GM21390 (cell line): ENCODE data around the gene C6orf89.
"Not testable (repeated sequence)": the region's sequence is repeated elsewhere in the genome, so short reads cannot be mapped to it uniquely, and the experiment has no call there.

Experiments
- ATAC-seq: cut with Tn5 transposase; IDR thresholded peaks from one replicate; pipeline ENCODE4 v1.9.1; 2021; ENCODE audit not compliant: unreplicated experiment

The C6orf89 gene

GRCh38 chr6:36945301-36945700 is 59.5 kb downstream of the C6orf89 start:
- no peak for ATAC-seq

- no peak for ATAC-seq
Observed at GRCh38 chr6:36946526-36946925, 60.8 kb downstream of the C6orf89 start.

DNA sequence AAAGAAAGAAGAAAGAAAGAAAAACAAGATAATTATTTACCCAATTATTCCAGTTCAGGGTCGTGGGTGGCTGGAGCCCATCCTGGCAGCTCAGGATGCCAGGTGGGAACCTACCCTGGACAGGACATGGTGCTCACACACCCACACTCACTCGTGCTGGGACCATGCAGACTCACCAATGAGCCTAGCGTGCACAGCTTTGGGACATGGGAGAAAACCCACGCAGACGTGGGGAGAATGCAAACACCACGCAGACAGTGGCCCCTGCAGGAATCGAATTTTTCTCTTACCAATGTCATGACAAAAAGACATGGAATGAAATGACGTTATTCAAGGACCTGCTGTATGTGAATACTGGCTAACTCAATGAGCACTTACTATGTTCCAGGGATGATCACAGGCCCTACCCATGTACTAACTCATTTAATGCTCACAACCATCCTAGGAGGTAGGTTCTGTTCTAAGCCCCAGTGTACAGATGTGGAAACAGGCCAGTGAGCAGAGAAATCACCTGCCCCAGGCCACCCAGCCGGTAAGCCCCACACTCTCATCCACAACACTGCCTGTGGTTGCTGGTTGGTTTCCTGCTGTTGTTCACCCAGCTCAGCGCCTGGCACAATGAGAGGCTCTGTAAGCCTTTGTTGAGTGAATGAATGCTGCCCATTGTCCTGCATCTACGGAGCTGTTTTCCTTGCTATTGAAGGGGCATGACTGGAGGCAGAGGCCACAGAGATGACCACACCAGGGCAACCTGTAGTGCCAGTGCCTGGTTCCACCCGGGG is 62.0 kb downstream of the C6orf89 start:
- ATAC-seq: no peak

GRCh38 chr6:36949076-36949475 is 63.3 kb downstream of the C6orf89 start:
- not testable (repeated sequence) for ATAC-seq

- no peak for ATAC-seq
Observed at GRCh38 chr6:36949636-36950035, 63.9 kb downstream of the C6orf89 start.

- no peak for ATAC-seq
Observed at GRCh38 chr6:36953931-36954261, 68.1 kb downstream of the C6orf89 start.

DNA sequence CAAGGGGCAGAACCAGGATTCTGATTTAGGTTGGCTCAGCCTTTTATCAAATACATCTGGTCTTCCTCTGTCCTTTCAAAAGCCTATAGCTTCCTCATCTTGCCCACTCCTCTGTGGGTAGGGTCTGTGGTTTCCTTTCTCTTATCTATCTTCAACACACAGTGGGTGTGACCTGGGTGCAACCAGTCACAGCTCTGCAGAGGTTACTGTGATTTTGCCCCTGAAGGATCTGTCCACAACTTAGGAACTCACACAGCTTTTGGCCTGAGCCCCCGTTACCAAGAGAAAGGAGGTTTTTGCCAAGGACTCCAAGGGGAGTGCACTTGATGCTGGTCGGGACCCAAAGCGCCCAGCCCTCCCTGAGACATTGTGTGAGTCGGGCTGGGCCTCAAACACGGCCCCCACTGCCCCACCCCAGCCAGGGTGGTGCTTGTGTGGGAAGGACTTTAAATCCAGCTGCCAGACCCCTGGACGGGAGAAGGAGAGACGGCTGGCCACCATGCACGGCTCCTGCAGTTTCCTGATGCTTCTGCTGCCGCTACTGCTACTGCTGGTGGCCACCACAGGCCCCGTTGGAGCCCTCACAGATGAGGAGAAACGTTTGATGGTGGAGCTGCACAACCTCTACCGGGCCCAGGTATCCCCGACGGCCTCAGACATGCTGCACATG is 68.6 kb downstream of the C6orf89 start, which contains the start of gene PI16:
PI16 (plus strand) TSS at position 477 of the 670 bp plus-strand sequence; CDS start at position 500, 23 bp downstream.
- ATAC-seq: no peak

GRCh38 chr6:36955136-36955535 is 69.4 kb downstream of the C6orf89 start:
- no peak for ATAC-seq

DNA sequence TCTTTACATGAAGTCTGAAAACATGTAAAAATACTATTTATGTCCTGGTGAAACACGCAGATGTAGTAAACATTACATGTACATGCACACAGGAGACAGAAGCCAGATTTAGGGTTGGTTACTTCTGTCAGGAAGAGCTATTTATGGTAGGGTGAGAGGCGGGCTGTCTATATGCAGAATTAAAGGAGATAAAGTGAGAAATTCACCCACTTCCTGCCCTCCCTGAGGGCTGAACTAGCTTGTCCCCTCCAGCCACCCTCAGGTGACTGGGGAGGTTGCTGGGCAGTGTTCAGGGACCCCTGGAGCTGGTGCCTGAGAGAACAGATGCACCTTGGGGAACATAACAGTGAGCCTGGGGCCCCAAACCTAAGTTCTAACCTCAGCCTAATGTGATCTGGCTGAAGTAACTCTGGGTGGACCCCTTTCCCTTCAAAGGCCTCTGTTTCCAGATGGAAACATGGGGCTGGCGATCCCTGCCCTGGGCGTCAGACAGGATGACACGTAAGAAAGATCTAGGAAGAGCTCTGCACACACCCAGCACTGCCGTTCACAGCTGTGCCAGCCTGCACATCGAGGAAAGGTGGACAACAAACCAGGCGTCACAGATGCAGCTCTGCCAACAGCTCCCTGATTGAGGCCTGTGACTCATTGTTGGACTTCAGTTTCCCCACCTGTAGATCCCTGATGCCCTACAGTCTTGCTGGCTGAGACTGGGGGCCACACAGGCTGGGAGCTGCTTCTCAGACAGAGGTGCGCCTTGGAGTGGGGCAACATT is 70.1 kb downstream of the C6orf89 start:
- no peak for ATAC-seq

- ATAC-seq: no peak
Observed at GRCh38 chr6:36956446-36956820, 70.7 kb downstream of the C6orf89 start.

- no peak for ATAC-seq
Observed at GRCh38 chr6:36957773-36958271, 72.1 kb downstream of the C6orf89 start.

DNA sequence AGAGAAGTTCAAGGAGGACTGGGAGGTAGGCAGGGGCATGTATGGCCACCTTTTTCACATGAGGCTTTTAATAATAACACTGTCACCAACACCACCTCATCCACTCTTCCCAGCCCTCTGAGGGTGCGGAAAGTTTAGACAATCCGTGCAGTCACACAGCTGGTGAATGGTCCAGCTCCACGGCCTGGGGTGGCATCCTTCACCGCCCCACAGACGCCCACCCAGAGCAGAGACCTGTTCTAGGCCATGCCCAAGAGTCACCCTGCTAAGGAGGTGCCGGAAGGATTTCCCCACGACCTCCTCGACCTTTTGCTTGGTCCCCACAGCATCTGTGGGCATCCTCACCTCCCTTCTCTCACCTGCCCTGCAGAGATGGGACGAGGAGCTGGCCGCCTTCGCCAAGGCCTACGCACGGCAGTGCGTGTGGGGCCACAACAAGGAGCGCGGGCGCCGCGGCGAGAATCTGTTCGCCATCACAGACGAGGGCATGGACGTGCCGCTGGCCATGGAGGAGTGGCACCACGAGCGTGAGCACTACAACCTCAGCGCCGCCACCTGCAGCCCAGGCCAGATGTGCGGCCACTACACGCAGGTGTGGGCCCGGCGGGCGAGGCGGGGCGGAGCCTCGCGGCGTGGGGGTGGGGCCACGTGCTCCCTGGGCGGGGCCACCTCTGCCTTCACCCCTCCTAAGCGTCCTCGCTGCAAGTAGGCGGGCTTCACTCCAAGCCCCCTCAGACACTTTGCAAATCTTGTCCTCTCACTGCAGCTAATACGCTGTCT is 73.2 kb downstream of the C6orf89 start:
- ATAC-seq: no peak

- ATAC-seq: no peak
Observed at GRCh38 chr6:36959555-36960250, 74.0 kb downstream of the C6orf89 start.

DNA sequence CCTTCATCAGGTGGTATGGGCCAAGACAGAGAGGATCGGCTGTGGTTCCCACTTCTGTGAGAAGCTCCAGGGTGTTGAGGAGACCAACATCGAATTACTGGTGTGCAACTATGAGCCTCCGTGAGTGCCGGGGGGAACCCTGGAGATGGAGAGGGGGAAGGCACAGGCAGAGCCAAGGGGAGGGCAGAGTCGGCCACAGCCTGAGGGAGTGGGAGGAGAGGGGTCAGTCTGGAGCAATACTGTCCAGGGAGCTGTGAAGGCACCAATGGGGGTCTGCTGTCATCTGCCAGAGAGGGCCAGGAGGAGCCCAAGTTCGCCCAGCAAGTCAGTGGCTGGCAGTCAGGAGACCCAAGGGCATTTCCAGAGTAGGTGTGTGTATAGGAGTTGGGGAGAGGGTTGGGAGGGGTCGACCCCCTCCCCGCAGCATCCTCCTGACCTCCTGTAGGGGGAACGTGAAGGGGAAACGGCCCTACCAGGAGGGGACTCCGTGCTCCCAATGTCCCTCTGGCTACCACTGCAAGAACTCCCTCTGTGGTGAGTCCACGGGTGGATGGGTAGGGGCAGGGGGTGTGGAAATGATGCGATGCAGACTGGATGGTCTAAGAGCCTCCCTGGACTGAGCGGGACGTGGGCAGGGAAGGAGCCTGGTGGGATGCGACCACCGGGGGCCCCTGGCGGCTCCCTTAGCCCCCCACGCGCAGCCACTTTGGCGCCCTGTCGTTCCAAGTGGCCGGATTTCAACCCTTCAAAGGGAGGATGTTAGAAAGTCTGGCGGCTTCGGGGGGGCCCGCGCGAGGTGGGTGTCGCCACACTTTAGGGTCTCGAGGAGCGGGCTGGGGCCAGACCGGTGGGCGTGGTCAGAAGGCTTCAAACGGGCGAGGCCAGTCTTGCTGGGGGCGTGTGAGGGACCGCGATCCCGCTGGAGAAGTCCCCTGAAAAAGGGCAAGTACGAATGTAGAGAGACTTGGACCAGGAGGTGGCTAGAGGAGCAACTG is 76.0 kb downstream of the C6orf89 start:
- ATAC-seq: no peak

DNA sequence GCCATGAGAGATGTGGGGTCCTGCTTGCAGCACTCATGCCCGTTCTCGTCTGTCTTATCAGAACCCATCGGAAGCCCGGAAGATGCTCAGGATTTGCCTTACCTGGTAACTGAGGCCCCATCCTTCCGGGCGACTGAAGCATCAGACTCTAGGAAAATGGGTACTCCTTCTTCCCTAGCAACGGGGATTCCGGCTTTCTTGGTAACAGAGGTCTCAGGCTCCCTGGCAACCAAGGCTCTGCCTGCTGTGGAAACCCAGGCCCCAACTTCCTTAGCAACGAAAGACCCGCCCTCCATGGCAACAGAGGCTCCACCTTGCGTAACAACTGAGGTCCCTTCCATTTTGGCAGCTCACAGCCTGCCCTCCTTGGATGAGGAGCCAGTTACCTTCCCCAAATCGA is 77.1 kb downstream of the C6orf89 start:
- ATAC-seq: no peak

- no peak for ATAC-seq
Observed at GRCh38 chr6:36963451-36964290, 77.9 kb downstream of the C6orf89 start.

DNA sequence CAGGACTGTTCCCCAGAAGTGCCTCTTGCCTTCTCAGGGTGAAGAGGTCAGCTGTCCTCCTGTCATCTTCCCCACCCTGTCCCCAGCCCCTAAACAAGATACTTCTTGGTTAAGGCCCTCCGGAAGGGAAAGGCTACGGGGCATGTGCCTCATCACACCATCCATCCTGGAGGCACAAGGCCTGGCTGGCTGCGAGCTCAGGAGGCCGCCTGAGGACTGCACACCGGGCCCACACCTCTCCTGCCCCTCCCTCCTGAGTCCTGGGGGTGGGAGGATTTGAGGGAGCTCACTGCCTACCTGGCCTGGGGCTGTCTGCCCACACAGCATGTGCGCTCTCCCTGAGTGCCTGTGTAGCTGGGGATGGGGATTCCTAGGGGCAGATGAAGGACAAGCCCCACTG is 78.6 kb downstream of the C6orf89 start:
- no peak for ATAC-seq

GRCh38 chr6:36964908-36965307 is 79.2 kb downstream of the C6orf89 start:
- ATAC-seq: no peak
